Panc1 (cell line): Measurements from ENCODE around the gene SKI. TPM values are rescaled to one million over a fixed set of nuclear protein-coding genes. Genes with fewer than 3 reads are reported as not detected.
A peak's percentile ranks its signal among the peaks of the same experiment; 100 is the strongest.

ENCODE experiments used
- ATAC-seq: fragments of 200-7000 bp; cut with Tn5 transposase; 2 replicates; pipeline ENCODE4 v1.9.1; 2020; ENCODE audit warnings: mild to moderate bottlenecking, moderate library complexity
- BruUV-seq: library from RNA; stranded (reverse); fragments of 400-500 nt; replicated peaks from 2 replicates; lab custom pipeline; 2021; lab: Mats Ljungman, UMichigan
- CTCF ChIA-PET: fragments of 300-600 bp; sonication (Branson Sonifier 250); formaldehyde crosslinking; loops from one replicate; lab custom pipeline; 2022; ENCODE audit warnings: antibody characterized with exemption; lab: Charles Lee
- POLR2A ChIA-PET: fragments of 300-600 bp; sonication (Branson Sonifier 250); formaldehyde crosslinking; loops from one replicate; lab custom pipeline; 2022; ENCODE audit warnings: antibody characterized with exemption; lab: Charles Lee
- DNase-seq: peaks from one replicate; pipeline ENCODE4 v3.0.0-alpha.2; 2010; ENCODE audit warnings: low read depth, low spot score
- H3K27ac ChIP-seq: 2 replicates; pipeline ENCODE4 v1.5.1; 2011; ENCODE audit warnings: mild to moderate bottlenecking, low read length, inconsistent platforms
- H3K27me3 ChIP-seq: fragments of 200-500 bp; sonication (Bioruptor generic); 2 replicates; pipeline ENCODE4 v1.6.0; 2014; ENCODE audit warnings: low read length, inconsistent platforms; ENCODE audit not compliant: control insufficient read depth, insufficient read depth
- H3K36me3 ChIP-seq: fragments of 200-500 bp; sonication (Bioruptor generic); 2 replicates; pipeline ENCODE4 v1.5.1; 2014; ENCODE audit warnings: inconsistent platforms, mild to moderate bottlenecking, low read length, moderate library complexity; ENCODE audit not compliant: control insufficient read depth, insufficient read depth
- H3K4me1 ChIP-seq: 2 replicates; pipeline ENCODE4 v1.5.1; 2011; ENCODE audit warnings: inconsistent platforms, mild to moderate bottlenecking, low read length, moderate library complexity; ENCODE audit not compliant: control insufficient read depth, insufficient read depth
- H3K4me3 ChIP-seq, 2 experiments: 2 replicates each; pipeline ENCODE4 v1.5.1; 2011 to 2012; ENCODE audit warnings: low read depth in 2 of 2, low read length in 2 of 2, mild to moderate bottlenecking in 2 of 2, inconsistent platforms in 1 of 2, moderate library complexity in 1 of 2
- H3K9me3 ChIP-seq: fragments of 200-500 bp; sonication (Bioruptor generic); 2 replicates; pipeline ENCODE4 v1.5.1; 2014; ENCODE audit warnings: low read depth, mild to moderate bottlenecking, inconsistent platforms, low read length, moderate library complexity; ENCODE audit not compliant: control insufficient read depth, insufficient read depth
- POLR2AphosphoS5 ChIP-seq: IDR thresholded peaks from 2 replicates; pipeline ENCODE4 v1.6.1; 2012; ENCODE audit warnings: mild to moderate bottlenecking, low read depth, low read length, moderate library complexity
- SIN3A ChIP-seq: IDR thresholded peaks from 2 replicates; pipeline ENCODE4 v1.6.1; 2012; ENCODE audit warnings: low read depth, mild to moderate bottlenecking, low read length, moderate library complexity, borderline replicate concordance; ENCODE audit not compliant: insufficient read depth
- TCF7L2 ChIP-seq: IDR thresholded peaks from 2 replicates; pipeline ENCODE4 v1.6.1; 2011; ENCODE audit warnings: mild to moderate bottlenecking, low read depth, low read length, inconsistent platforms
- in situ Hi-C: cut with HindIII; loops from 2 replicates; pipeline ENCODE4 v1.10.0; 2016; ENCODE audit warnings: low sequenced_read_pairs, low pct_unique_long_range_greater_than_20kb
- intact Hi-C: fragments of 100-400 bp; cut with micrococcal nuclease; formaldehyde crosslinking; loops from one replicate; pipeline ENCODE4 v1.10.0; 2022; ENCODE audit not compliant: unreplicated experiment
- total RNA-seq: library from RNA; stranded (reverse); gene quantifications from one replicate; pipeline ENCODE4 v1.2.1, GENCODE V29; 2021; ENCODE audit not compliant: unreplicated experiment
- TF ChIP-seq, protein P1 (sequence below): fragments of 450-650 bp; IDR thresholded peaks from 2 replicates; pipeline ENCODE4 v1.5.1; 2017; ENCODE audit warnings: mild to moderate bottlenecking
- TF ChIP-seq, protein P2 (sequence below), 2 experiments: IDR thresholded peaks; 2 replicates each; pipeline ENCODE4 v1.6.1; 2011 to 2012; ENCODE audit warnings: low read depth in 2 of 2, control low read depth in 1 of 2, low read length in 1 of 2, mild to moderate bottlenecking in 1 of 2, moderate library complexity in 1 of 2; ENCODE audit not compliant: insufficient read depth in 1 of 2

SKI gene
- total RNA-seq, 1 experiment from 2014 or later, result 63.2 TPM

DNA sequence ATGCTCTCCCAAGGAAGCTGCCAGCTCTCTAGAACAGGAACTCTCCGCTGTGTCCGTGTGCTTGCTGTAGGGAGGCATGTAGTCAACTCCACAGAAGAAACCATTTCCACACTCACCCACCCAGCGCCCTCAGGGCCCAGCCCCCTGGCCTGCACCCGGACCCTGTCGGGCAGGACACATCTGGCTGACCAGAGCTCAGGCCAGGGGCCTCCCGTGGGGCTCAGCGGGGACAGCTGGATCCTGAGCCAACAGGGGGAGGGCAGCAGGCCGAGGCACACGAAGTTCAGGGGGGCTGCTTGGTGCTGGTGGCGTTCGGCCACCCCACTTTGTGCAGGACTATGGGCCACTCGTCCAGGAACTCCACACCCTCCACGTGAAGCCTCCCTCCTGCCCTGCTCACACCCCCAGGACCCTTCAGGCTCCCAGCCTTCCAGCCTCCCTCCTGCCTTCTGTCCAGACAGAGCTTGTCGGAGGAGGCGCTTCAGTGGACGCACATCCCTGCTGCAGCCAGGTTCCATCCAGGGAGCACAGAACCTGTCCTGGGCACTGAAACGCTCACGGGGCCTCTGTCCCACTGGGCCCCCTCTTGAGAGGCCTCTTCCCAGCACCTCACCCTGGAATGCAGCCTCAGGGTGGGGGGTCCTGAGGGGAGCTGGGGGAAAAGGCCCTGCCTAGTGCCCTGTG, 18.6 kb upstream of the SKI start:
- TF ChIP-seq SIN3A, result no peak
- TF ChIP-seq POLR2AphosphoS5, result no peak
- TF ChIP-seq, protein P1, sequence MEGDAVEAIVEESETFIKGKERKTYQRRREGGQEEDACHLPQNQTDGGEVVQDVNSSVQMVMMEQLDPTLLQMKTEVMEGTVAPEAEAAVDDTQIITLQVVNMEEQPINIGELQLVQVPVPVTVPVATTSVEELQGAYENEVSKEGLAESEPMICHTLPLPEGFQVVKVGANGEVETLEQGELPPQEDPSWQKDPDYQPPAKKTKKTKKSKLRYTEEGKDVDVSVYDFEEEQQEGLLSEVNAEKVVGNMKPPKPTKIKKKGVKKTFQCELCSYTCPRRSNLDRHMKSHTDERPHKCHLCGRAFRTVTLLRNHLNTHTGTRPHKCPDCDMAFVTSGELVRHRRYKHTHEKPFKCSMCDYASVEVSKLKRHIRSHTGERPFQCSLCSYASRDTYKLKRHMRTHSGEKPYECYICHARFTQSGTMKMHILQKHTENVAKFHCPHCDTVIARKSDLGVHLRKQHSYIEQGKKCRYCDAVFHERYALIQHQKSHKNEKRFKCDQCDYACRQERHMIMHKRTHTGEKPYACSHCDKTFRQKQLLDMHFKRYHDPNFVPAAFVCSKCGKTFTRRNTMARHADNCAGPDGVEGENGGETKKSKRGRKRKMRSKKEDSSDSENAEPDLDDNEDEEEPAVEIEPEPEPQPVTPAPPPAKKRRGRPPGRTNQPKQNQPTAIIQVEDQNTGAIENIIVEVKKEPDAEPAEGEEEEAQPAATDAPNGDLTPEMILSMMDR, result no peak
- no peak for TF ChIP-seq TCF7L2
- TF ChIP-seq, protein P2, sequence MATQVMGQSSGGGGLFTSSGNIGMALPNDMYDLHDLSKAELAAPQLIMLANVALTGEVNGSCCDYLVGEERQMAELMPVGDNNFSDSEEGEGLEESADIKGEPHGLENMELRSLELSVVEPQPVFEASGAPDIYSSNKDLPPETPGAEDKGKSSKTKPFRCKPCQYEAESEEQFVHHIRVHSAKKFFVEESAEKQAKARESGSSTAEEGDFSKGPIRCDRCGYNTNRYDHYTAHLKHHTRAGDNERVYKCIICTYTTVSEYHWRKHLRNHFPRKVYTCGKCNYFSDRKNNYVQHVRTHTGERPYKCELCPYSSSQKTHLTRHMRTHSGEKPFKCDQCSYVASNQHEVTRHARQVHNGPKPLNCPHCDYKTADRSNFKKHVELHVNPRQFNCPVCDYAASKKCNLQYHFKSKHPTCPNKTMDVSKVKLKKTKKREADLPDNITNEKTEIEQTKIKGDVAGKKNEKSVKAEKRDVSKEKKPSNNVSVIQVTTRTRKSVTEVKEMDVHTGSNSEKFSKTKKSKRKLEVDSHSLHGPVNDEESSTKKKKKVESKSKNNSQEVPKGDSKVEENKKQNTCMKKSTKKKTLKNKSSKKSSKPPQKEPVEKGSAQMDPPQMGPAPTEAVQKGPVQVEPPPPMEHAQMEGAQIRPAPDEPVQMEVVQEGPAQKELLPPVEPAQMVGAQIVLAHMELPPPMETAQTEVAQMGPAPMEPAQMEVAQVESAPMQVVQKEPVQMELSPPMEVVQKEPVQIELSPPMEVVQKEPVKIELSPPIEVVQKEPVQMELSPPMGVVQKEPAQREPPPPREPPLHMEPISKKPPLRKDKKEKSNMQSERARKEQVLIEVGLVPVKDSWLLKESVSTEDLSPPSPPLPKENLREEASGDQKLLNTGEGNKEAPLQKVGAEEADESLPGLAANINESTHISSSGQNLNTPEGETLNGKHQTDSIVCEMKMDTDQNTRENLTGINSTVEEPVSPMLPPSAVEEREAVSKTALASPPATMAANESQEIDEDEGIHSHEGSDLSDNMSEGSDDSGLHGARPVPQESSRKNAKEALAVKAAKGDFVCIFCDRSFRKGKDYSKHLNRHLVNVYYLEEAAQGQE (IDR thresholded peaks at IDR 0.05; ENCODE audit: insufficient read depth in 1 of 2, low read depth in 2 of 2, low read length in 1 of 2), result no peak
- Histone ChIP-seq H3K27ac (peak overlapping the region; percentile 90), H3K27me3 (no peaks in the 10 kb centered on the region), H3K36me3 (no peaks in the 10 kb centered on the region), H3K4me1 (peaks cover 77% of the 10 kb centered on the region), H3K4me3 (peak overlapping the region in 1 of 2 experiments; percentile 6; a peak in 1 of 4 replicates), H3K9me3 (no peaks in the 10 kb centered on the region)
- in situ Hi-C loops (no loop called here), intact Hi-C loops (no loop called here)
- ChIA-PET CTCF (interaction anchor here (0.7 kb wide), 1 partner anchor 143 kb away, joined by 3 read pairs; no protein-coding TSS in a partner anchor), POLR2A (interaction anchor here (0.6 to 1.8 kb wide), 3 partner anchors 9 to 14 kb away, joined by 3 to 14 read pairs (median 3); no protein-coding TSS in a partner anchor)
- ATAC-seq, result no peak
- no TSS peak for BruUV-seq
- DNase-seq, result no peak

DNA sequence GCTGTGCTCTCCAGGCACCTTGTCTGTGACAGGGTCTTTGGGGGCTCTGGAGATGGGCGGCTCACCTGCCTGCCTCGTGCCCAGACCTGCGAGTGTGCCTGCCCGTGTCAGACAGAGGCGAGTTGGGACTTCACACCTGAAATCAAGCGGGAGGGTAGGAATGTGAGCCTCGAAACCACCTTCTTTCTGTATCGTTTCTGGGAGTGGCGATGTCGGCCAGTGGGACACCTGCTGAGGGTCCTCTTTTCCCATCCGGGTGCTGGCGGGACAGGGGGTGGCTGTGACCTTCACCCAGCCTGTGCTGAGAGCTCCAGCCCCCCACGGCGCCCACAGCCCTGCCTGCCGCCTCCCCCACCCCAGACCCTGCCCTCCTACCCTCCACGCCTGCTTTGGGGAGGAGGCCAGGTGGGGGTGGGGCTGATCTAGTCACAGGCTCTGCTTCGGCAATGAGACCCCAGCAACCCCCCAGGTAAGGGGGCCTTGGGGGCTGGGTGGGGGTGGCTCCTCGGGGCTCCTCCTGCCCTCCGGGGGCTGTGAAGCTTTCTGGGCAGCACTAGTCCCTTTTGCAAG, 17.9 kb upstream of the SKI start:
- no TSS peak for BruUV-seq
- Histone ChIP-seq H3K27me3 (no peaks in the 10 kb centered on the region), H3K27ac (peak overlapping the region; percentile 90), H3K36me3 (no peaks in the 10 kb centered on the region), H3K4me3 (no peak overlapping the region), H3K4me1 (peaks cover 77% of the 10 kb centered on the region), H3K9me3 (no peaks in the 10 kb centered on the region)
- CTCF ChIA-PET, result interaction anchor here (0.7 kb wide), 1 partner anchor 143 kb away, joined by 3 read pairs; no protein-coding TSS in a partner anchor
- no peak for ATAC-seq
- TF ChIP-seq POLR2AphosphoS5 (no peak), SIN3A (no peak), TCF7L2 (no peak)
- TF ChIP-seq, protein P1, result no peak
- TF ChIP-seq, protein P2 (IDR thresholded peaks at IDR 0.05; ENCODE audit: insufficient read depth in 1 of 2, low read depth in 2 of 2, low read length in 1 of 2), result no peak
- in situ Hi-C loops (no loop called here), intact Hi-C loops (no loop called here)
- DNase-seq, result no peak
- POLR2A ChIA-PET, result interaction anchor here (0.7 kb wide), 1 partner anchor 15 kb away, joined by 3 read pairs; no protein-coding TSS in a partner anchor
